ENCODE data around the gene RUFY1.
"Not testable (repeated sequence)": the region's sequence is repeated elsewhere in the genome, so short reads cannot be mapped to it uniquely, and the experiment has no call there.

The RUFY1 gene, protein sequence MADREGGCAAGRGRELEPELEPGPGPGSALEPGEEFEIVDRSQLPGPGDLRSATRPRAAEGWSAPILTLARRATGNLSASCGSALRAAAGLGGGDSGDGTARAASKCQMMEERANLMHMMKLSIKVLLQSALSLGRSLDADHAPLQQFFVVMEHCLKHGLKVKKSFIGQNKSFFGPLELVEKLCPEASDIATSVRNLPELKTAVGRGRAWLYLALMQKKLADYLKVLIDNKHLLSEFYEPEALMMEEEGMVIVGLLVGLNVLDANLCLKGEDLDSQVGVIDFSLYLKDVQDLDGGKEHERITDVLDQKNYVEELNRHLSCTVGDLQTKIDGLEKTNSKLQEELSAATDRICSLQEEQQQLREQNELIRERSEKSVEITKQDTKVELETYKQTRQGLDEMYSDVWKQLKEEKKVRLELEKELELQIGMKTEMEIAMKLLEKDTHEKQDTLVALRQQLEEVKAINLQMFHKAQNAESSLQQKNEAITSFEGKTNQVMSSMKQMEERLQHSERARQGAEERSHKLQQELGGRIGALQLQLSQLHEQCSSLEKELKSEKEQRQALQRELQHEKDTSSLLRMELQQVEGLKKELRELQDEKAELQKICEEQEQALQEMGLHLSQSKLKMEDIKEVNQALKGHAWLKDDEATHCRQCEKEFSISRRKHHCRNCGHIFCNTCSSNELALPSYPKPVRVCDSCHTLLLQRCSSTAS

DNA sequence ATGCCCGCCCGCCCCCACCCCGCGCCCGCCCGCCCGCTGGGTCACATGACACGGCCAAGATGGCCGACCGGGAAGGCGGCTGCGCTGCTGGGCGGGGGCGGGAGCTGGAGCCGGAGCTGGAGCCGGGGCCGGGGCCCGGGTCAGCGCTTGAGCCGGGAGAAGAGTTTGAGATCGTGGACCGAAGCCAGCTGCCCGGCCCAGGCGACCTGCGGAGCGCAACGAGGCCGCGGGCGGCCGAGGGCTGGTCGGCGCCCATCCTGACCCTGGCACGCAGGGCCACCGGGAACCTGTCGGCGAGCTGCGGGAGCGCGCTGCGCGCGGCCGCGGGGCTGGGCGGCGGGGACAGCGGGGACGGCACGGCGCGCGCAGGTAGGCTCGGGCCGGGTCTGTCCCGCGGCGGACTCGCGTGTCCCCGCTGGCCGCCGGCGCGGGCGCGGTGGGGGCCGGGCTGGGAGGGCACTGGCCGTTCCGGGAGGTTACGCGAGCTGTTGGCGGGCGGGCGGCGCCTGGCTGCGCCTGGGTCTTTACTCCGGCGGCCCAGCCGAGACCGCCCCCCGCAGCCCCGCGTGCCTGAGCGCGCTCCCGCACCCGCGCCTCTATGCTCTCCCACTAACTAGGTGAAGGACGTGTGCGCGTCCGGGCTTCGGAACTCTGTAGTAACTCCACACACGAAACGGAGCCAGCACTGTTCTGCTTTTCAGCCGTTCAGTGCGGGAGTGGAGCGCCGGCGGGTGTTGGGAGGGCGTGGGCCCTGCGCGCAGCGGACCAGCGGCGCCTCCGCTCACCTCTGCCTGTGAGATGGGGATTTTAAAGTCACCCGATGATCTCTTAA lies at the start of gene RUFY1:
TSS of gene RUFY1 (plus strand) at position 44 of the 832 bp plus-strand sequence. CDS start at position 60, 16 bp downstream.
- no peaks in the 10 kb centered on the region for H3K27me3 ChIP-seq (ENCODE audit: insufficient read depth, low read length)
- H3K36me3 ChIP-seq (ENCODE audit: insufficient read depth, low read depth, low read length) = no peaks in the 10 kb centered on the region; the same call in none of the 2 replicates
- peak within 1 kb of the TSS; percentile 99 for H3K4me3 ChIP-seq (ENCODE audit: low read length)
- H3K27ac ChIP-seq (ENCODE audit: low read length) = peak within 1 kb of the TSS; percentile 94
- no peaks in the 10 kb centered on the region for H3K9me3 ChIP-seq (ENCODE audit: insufficient read depth, low read depth, low read length)
- peak within 1 kb of the TSS; percentile 97 for H3K9ac ChIP-seq (ENCODE audit: low read depth, low read length)
- H3K4me1 ChIP-seq (ENCODE audit: insufficient read depth, low read length) = peaks cover 17% of the 10 kb centered on the region; the same call in 1 of the 2 replicates

GRCh38 chr5:179501997-179502396 lies 48.4 kb upstream of the RUFY1 start:
- not testable (repeated sequence) for H3K27ac ChIP-seq (ENCODE audit: low read length); H3K36me3 ChIP-seq (ENCODE audit: insufficient read depth, low read depth, low read length); H3K9me3 ChIP-seq (ENCODE audit: insufficient read depth, low read depth, low read length); H3K4me1 ChIP-seq (ENCODE audit: insufficient read depth, low read length); H3K27me3 ChIP-seq (ENCODE audit: insufficient read depth, low read length); H3K9ac ChIP-seq (ENCODE audit: low read depth, low read length); H3K4me3 ChIP-seq (ENCODE audit: low read length)

- H3K36me3 ChIP-seq (ENCODE audit: insufficient read depth, low read depth, low read length); H3K4me3 ChIP-seq (ENCODE audit: low read length); H3K9me3 ChIP-seq (ENCODE audit: insufficient read depth, low read depth, low read length); H3K27me3 ChIP-seq (ENCODE audit: insufficient read depth, low read length); H3K4me1 ChIP-seq (ENCODE audit: insufficient read depth, low read length); H3K9ac ChIP-seq (ENCODE audit: low read depth, low read length); H3K27ac ChIP-seq (ENCODE audit: low read length): not testable (repeated sequence)
Measured at GRCh38 chr5:179502420-179502819, 47.9 kb upstream of the RUFY1 start.

DNA sequence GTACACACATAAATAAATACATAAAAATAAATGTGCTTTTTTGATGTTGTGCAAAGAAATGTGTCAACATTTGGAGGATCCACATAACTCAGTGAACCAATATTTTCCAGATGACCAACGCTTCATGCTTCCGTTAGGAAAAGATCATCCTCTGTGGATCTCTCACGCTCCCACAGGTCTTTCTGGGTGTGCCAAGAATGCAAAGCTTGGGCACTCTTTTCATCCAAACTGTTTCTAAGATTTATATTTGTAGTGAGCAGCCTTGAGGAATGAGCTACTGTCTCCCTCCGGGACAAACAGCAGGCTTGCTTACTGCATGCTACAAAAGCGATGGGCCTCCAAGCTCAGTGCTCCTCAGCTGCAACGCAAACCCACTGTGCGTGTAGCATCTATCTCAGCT lies 46.2 kb upstream of the RUFY1 start:
- Histone ChIP-seq H3K9me3 (ENCODE audit: insufficient read depth, low read depth, low read length) (no peaks in the 10 kb centered on the region), H3K4me3 (ENCODE audit: low read length) (no peak overlapping the region), H3K27ac (ENCODE audit: low read length) (no peak overlapping the region), H3K4me1 (ENCODE audit: insufficient read depth, low read length) (no peaks in the 10 kb centered on the region; the same call in 1 of the 2 replicates), H3K9ac (ENCODE audit: low read depth, low read length) (no peak overlapping the region), H3K27me3 (ENCODE audit: insufficient read depth, low read length) (no peaks in the 10 kb centered on the region), H3K36me3 (ENCODE audit: insufficient read depth, low read depth, low read length) (no peaks in the 10 kb centered on the region)

- Histone ChIP-seq H3K36me3 (ENCODE audit: insufficient read depth, low read depth, low read length) (no peaks in the 10 kb centered on the region), H3K9me3 (ENCODE audit: insufficient read depth, low read depth, low read length) (no peaks in the 10 kb centered on the region), H3K27me3 (ENCODE audit: insufficient read depth, low read length) (no peaks in the 10 kb centered on the region), H3K9ac (ENCODE audit: low read depth, low read length) (no peak overlapping the region), H3K4me3 (ENCODE audit: low read length) (no peak overlapping the region), H3K27ac (ENCODE audit: low read length) (no peak overlapping the region), H3K4me1 (ENCODE audit: insufficient read depth, low read length) (no peaks in the 10 kb centered on the region; the same call in 1 of the 2 replicates)
Measured at GRCh38 chr5:179504600-179505396, 45.6 kb upstream of the RUFY1 start.

DNA sequence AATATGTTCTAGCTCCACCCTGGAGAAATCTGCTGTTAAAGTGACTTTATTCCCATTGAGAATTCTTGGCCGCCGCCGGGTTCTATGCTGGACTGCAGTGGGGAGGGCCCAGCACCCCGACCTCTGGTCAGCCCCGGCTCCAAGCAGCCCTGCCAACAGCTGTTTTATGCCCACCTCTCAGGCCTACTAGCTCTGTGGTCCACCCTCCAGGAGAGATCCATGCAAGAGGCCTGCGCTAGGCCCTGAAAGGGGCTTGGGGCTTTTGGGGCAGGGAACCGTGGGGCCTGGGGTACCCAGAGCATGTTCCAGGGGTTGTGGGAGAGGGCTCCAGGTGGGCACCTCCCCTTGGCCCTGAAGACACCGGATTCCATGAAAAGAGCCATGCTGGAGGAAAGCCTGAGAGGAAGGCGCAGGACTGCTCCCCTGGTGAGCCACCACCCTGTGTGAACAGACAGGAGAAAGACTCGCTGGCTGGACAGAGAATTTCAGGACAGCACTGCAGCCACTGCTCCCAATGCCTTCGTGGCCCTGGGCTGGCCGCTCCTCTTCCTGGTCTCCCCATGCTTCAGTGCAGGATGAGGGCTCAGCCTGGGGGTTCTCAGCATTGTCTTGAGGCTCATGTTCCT lies 44.6 kb upstream of the RUFY1 start:
- Histone ChIP-seq H3K4me1 (ENCODE audit: insufficient read depth, low read length) (no peaks in the 10 kb centered on the region; the same call in 1 of the 2 replicates), H3K36me3 (ENCODE audit: insufficient read depth, low read depth, low read length) (no peaks in the 10 kb centered on the region), H3K27me3 (ENCODE audit: insufficient read depth, low read length) (no peaks in the 10 kb centered on the region), H3K27ac (ENCODE audit: low read length) (no peak overlapping the region), H3K9me3 (ENCODE audit: insufficient read depth, low read depth, low read length) (no peaks in the 10 kb centered on the region), H3K9ac (ENCODE audit: low read depth, low read length) (no peak overlapping the region), H3K4me3 (ENCODE audit: low read length) (no peak overlapping the region)

- no peaks in the 10 kb centered on the region for H3K27me3 ChIP-seq (ENCODE audit: insufficient read depth, low read length)
- no peaks in the 10 kb centered on the region for H3K36me3 ChIP-seq (ENCODE audit: insufficient read depth, low read depth, low read length)
- H3K9ac ChIP-seq (ENCODE audit: low read depth, low read length) = no peak overlapping the region
- H3K4me3 ChIP-seq (ENCODE audit: low read length) = no peak overlapping the region
- H3K27ac ChIP-seq (ENCODE audit: low read length) = no peak overlapping the region
- H3K9me3 ChIP-seq (ENCODE audit: insufficient read depth, low read depth, low read length) = no peaks in the 10 kb centered on the region
- peaks cover 5% of the 10 kb centered on the region for H3K4me1 ChIP-seq (ENCODE audit: insufficient read depth, low read length)
Measured at GRCh38 chr5:179509239-179509638, 41.1 kb upstream of the RUFY1 start.

DNA sequence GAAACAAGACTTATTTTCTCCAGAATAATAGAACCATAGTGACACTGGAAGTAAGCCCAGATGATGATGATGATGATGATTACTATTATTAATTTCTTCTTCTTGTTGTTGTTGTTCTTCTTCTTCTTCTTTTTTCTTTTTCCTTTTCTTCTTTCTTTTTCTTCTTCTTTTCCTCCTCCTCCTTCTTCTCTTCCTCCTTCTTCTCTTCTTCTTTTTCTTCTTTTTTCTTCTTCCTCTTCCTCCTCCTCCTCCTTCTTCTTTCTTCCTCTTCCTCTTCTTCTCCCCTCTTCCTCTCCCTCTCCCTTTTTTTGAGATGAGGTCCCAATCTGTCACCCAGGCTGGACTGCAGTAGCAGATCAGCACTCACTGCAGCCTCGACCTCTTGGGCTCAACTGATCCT lies 40.5 kb upstream of the RUFY1 start:
- no peaks in the 10 kb centered on the region for H3K9me3 ChIP-seq (ENCODE audit: insufficient read depth, low read depth, low read length)
- H3K27me3 ChIP-seq (ENCODE audit: insufficient read depth, low read length) = no peaks in the 10 kb centered on the region
- H3K4me1 ChIP-seq (ENCODE audit: insufficient read depth, low read length) = peaks cover 5% of the 10 kb centered on the region
- H3K36me3 ChIP-seq (ENCODE audit: insufficient read depth, low read depth, low read length) = no peaks in the 10 kb centered on the region
- H3K9ac ChIP-seq (ENCODE audit: low read depth, low read length) = no peak overlapping the region
- no peak overlapping the region for H3K4me3 ChIP-seq (ENCODE audit: low read length)
- H3K27ac ChIP-seq (ENCODE audit: low read length) = no peak overlapping the region

DNA sequence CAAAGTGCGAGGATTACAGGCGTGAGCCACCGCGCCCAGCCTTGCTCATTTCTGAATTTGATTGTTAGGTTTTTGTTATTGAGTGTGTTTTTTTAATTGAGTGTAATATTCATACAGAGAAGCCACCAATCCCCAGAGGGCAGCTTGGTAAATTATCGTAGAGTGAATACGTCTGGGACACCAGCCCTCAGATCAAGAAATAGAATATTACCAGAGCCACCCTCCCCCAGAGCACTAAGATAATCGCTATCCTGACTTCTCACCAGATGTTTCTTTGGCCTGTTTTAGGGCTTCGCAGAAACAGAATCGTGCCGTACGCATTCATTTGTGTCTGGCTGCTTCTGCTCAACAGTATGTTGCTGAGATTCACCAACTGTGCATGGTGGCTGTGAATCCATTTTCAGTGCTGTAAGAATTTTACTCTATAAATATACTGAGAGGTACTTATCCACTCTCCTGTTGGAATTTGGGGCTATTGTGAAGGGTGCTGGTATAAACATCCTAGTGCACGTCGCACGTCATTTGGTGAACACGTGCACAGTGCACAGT lies 37.8 kb upstream of the RUFY1 start:
- Histone ChIP-seq H3K27me3 (ENCODE audit: insufficient read depth, low read length) (no peaks in the 10 kb centered on the region), H3K36me3 (ENCODE audit: insufficient read depth, low read depth, low read length) (no peaks in the 10 kb centered on the region), H3K4me3 (ENCODE audit: low read length) (no peak overlapping the region), H3K9ac (ENCODE audit: low read depth, low read length) (no peak overlapping the region), H3K27ac (ENCODE audit: low read length) (no peak overlapping the region), H3K9me3 (ENCODE audit: insufficient read depth, low read depth, low read length) (no peaks in the 10 kb centered on the region), H3K4me1 (ENCODE audit: insufficient read depth, low read length) (peaks cover 5% of the 10 kb centered on the region)

DNA sequence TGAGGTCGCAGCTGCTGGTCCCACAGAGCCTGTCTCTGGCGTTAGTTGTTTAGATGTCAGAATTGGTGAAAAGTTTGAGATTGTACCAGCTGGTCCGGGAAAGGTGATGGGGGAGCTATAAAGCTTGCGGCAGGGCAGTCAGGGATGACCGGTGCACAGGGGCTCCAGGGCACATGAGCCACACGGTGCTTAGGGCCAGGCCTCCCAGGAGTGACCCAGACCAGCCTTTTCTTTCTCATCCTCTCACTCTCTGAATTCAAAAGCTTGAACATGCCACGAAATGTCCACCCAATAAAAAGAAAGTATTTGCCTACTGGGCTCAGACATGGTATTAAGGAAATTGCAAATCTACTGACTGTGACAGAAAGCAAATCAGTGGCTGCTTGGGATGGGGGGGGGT lies 34.9 kb upstream of the RUFY1 start:
- H3K4me3 ChIP-seq (ENCODE audit: low read length); H3K9me3 ChIP-seq (ENCODE audit: insufficient read depth, low read depth, low read length); H3K4me1 ChIP-seq (ENCODE audit: insufficient read depth, low read length); H3K36me3 ChIP-seq (ENCODE audit: insufficient read depth, low read depth, low read length); H3K27me3 ChIP-seq (ENCODE audit: insufficient read depth, low read length); H3K9ac ChIP-seq (ENCODE audit: low read depth, low read length); H3K27ac ChIP-seq (ENCODE audit: low read length): not testable (repeated sequence)
